ENCODE data around the gene MRPL14. TPM values are rescaled to one million over a fixed set of nuclear protein-coding genes. Genes with fewer than 3 reads are reported as not detected.

MRPL14 gene
- total RNA-seq, 1 experiment from 2014 or later, result 149 TPM

GRCh38 chr6:44126320-44127149, 717 bp downstream of the MRPL14 start:
- DNase-seq (ENCODE audit: low spot score), result peak; percentile 57

GRCh38 chr6:44123544-44123943, 3.7 kb downstream of the MRPL14 start:
- no peak for DNase-seq (ENCODE audit: low spot score)

GRCh38 chr6:44122801-44123200, 4.5 kb downstream of the MRPL14 start:
- no peak for DNase-seq (ENCODE audit: low spot score)

- no peak for DNase-seq (ENCODE audit: low spot score)
These were observed 6.4 kb downstream of the MRPL14 start for GRCh38 chr6:44120692-44121443.

DNA sequence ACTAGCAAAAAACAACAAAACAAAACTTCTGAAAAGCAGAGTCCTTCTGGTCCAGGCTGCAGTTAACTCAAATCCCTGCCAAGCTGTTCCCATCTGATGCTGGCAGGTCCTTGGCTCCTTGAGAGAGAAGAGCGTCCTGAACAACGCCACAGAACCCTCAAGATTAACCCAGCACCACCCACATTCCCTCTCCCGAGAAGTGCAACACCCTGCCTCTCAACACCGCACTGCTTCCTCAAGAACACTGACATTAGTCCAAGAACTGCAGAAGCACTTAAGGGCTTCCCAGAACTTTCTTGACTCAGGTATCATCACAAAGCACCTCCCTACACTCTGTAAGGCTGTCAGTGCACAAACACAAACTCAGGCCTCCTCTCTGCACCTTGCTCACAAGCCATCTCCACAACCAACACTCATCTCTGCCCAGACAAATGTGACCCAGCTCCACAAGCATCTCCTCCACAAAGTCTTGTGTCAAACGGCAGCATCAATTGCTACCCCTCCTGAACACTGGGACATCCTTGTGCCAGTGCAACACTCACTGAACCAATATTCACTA, 7.5 kb downstream of the MRPL14 start:
- DNase-seq (ENCODE audit: low spot score), result no peak

DNA sequence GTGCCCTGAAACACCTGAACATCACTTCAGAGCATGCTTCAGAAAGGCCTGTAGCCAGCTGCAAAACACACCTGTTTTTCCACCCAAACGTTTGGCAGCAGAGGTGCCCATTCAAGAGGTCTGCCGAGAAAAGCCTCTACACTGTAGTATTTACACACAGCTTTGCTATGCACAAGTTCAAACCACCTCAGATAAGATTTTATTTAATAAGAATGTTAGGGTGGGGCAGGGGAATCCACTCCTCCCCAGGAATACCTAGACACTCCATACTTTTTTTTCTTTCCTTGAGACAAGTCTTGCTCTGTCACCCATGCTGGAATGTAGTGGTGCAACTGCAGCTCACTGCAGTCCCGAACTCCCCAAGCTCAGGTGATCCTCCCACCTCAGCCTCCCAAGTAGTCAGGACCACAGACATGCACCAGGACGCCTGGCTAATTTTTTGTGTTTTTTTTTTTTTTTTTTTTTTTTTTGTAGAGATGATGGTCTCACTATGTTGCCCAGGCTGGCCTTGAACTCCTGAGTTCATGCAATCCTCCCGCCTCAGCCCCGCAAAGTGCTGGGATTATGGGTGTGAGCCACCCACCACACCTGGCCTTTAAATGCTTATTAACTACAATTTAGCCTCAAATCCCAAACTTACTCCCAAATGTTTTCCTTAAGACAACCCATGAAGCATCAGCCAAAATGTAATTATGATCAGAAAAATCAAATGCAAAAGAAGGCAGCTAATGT, 9.7 kb downstream of the MRPL14 start:
- peak; percentile 74 for DNase-seq (ENCODE audit: low spot score)

GRCh38 chr6:44116641-44117382, 10.4 kb downstream of the MRPL14 start:
- DNase-seq (ENCODE audit: low spot score), result peak; percentile 90

GRCh38 chr6:44115866-44116265, 11.4 kb downstream of the MRPL14 start:
- DNase-seq (ENCODE audit: low spot score), result peak; percentile 88

DNA sequence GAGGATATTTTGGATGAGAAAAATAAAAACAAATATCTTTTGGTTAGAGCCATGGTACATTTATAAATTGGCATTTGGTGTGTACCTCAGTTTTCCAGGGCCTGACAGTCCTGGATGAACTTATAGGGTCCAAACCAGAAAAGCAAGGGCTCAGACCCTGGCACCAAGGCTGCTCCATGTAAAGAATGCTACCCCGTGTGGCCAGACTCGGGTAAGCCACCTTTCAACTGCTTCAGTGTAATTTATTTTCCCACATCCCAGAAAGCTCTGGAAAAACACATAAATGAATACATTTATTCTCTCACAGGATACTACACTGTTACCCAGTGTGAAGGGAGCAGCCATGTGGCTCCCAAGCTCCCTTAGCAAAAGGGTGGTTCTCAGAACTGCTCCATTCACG, 13.8 kb downstream of the MRPL14 start:
- no peak for DNase-seq (ENCODE audit: low spot score)

- no peak for DNase-seq (ENCODE audit: low spot score)
These were observed 15.5 kb downstream of the MRPL14 start for GRCh38 chr6:44111434-44112417.

DNA sequence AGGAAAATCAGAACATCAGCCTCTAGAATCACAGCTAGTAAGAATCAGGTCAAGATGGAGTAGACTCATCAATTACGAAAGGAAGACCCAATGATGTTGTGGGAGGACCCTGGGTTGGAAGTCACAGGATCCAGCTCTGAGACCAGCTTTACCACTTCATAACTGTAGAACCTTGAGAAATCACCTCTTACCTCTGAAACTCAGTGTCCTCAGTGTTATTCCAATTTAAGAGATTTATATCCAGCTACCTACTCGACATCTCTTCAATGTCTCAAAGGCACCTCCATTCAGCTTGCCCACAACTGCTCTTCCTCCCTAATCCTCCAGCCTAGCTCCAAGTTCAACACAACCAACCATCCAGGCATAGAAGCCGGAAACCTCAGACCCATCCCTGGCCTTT, 16.3 kb downstream of the MRPL14 start:
- DNase-seq (ENCODE audit: low spot score), result no peak

DNA sequence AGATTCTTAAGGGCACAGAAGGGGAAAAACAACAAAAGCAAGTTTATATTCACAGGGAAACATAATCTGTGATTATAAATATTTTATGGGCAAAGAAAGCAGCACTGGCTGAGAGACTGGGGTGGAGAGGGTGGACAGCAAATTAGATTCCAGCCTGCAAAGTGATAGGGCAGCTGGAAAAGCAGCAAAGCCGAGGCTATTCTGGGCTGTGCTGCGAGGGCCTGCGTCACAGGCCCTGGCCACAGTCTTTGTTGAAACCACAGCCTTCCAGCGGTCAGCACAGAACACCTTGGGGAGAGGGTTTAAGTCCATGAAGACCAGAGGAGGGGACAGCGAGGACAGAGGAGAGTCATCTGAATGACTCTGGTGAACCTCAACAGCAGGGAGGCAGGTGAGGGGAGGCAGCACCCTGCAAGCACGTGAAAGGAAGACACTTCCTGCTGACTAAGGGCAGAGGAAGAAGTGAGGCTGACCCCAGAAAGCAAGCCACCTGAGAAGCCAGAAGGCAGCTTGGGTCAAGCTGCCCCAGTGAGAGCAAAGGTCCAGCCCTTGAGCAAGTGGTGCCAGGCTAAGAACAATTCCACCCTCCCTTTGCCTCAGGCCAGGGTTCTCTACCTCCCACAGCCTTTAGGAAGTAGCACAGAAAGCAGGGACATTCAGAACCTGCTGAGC, 17.1 kb downstream of the MRPL14 start:
- no peak for DNase-seq (ENCODE audit: low spot score)

DNA sequence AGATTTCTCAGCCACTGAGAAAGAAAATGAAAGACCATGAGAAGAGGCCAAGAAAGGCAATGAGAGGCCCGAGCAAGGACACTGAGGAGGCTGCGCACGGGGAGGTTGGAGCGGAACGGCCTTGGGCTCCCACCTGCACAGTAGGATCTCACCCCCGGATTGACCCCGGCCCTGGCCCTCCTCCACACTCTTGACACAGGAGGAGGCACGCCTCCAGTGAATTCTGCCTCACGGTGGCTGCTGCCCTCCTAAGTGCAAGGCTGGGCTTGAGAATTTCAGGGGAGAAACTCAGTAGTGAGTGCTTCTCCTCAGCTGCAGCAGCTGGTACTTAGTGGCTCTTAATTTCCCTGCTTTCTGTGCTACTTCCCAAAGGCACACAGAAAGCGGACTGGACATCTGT, 18.0 kb downstream of the MRPL14 start:
- DNase-seq (ENCODE audit: low spot score), result no peak

GRCh38 chr6:44108471-44108870, 18.8 kb downstream of the MRPL14 start:
- no peak for DNase-seq (ENCODE audit: low spot score)

DNA sequence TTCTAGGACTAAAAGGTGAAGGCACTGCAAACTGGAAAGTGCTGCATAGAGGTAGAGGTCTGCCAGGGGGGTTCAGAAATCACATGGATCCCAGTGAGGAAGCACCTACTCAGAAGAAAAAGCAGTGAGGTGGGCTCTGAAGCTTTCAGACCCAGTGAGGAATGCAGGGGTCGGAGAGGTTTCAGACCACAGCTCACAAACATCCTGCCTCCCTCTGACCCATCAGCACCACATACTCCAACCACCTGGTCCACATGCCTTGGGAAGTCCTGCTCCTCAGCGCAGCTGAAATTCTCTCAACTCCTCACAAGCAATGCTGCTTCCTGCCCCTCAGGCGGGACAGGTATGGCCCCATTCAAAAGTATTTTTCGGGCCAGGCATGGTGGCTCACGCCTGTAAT, 20.2 kb downstream of the MRPL14 start:
- DNase-seq (ENCODE audit: low spot score), result no peak

DNA sequence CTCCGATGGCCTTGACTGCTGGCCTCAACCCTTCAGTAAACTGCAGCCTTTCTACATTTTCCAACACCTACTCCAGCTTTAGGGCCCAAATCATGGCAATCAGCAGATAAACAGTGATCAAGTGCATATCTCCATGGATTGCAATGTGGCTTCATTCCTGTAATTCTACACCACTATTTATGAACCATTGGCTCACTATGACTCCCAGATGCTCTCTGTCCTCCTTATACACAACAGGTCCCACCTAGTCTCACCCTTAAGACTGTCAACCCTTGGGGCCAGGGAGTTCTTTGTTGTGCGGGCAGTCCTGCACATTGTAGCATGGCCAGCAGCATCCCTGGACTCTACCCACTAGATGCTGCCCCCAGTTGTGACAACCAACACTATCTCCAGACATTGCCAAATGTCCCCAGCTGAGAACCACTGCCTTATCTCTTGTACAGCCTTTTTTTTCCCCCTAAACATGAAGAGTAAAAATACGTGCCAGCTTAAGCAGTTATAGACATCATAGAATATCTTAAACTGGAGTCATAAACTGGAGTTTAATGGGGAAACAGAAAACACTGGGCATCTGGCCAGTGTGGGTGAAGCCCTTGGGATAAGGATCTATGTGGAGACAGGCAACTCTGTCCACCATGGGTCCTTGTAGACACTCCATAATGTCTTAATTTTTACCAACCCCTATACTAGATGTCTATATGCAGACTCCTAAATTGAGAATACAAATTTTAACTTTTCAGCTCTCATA, 21.1 kb downstream of the MRPL14 start:
- DNase-seq (ENCODE audit: low spot score), result no peak

DNA sequence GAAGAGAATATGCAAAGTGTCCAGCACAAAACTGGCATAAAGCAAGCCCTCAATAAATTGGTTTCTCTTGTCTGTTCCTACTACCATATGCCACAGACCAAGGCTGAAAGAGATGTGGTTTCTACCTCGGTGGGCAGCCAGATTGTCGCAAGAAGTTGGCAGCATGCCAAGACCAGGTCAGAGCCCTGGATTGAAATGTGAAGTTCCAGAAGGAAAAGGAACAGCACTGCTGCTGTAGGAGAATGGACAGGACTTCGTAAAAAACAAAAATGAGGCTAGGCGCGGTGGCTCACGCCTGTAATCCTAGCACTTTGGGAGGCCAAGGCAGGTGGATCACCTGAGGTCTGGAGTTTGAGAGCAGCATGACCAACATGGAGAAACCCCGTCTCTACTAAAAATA, 22.1 kb downstream of the MRPL14 start:
- DNase-seq (ENCODE audit: low spot score), result no peak

- DNase-seq (ENCODE audit: low spot score), result no peak
These were observed 22.7 kb downstream of the MRPL14 start for GRCh38 chr6:44104481-44105021.

GRCh38 chr6:44102527-44102926, 24.7 kb downstream of the MRPL14 start:
- no peak for DNase-seq (ENCODE audit: low spot score)

All from A172 (cell line).